Stimulated activated CD8-positive, alpha-beta memory T cell treated with anti-CD3 and anti-CD28 coated beads, Interleukin-4, amount 100 ng/mL, for 4 hours (primary cell): ENCODE data around the gene ZSCAN20.

Source experiments
- DNase-seq, 2 donors: peaks; one replicate each; pipeline ENCODE4 v3.0.0-alpha.2; 2020; ENCODE audit warnings: low read depth in 2 of 2, low spot score in 1 of 2

Gene ZSCAN20

GRCh38 chr1:33472269-33472980 lies at the start of gene ZSCAN20:
ZSCAN20 (plus strand) TSS chr1:33472645; CDS start chr1:33479289, 6,644 bp downstream.
- DNase-seq: peak; percentile 69 to 80

- DNase-seq: no peak
Measured at GRCh38 chr1:33424205-33424604, 48.2 kb upstream of the ZSCAN20 start.

- DNase-seq: no peak
Measured at GRCh38 chr1:33424610-33425009, 47.8 kb upstream of the ZSCAN20 start.

GRCh38 chr1:33425900-33426299 lies 46.5 kb upstream of the ZSCAN20 start:
- DNase-seq: no peak

GRCh38 chr1:33426916-33427315 lies 45.5 kb upstream of the ZSCAN20 start:
- no peak for DNase-seq

- DNase-seq: no peak
Measured at GRCh38 chr1:33428661-33429060, 43.8 kb upstream of the ZSCAN20 start.

GRCh38 chr1:33429332-33429731 lies 43.1 kb upstream of the ZSCAN20 start:
- DNase-seq: no peak

GRCh38 chr1:33429856-33430691 lies 42.4 kb upstream of the ZSCAN20 start:
- no peak for DNase-seq

GRCh38 chr1:33430692-33431593 lies 41.5 kb upstream of the ZSCAN20 start, which contains the start of gene PHC2:
PHC2 (minus strand) TSS chr1:33431095; CDS start chr1:33375539, 55,556 bp downstream.
- peak; percentile 79 to 89 for DNase-seq

- DNase-seq: no peak
Measured at GRCh38 chr1:33433509-33434362, 38.7 kb upstream of the ZSCAN20 start.

- DNase-seq: no peak
Measured at GRCh38 chr1:33434363-33434750, 38.1 kb upstream of the ZSCAN20 start.

- no peak for DNase-seq
Measured at GRCh38 chr1:33435096-33435820, 37.2 kb upstream of the ZSCAN20 start.

GRCh38 chr1:33436557-33437285 lies 35.7 kb upstream of the ZSCAN20 start:
- DNase-seq: no peak

GRCh38 chr1:33438364-33439160 lies 33.9 kb upstream of the ZSCAN20 start:
- DNase-seq: no peak

GRCh38 chr1:33439662-33440061 lies 32.8 kb upstream of the ZSCAN20 start:
- DNase-seq: no peak

GRCh38 chr1:33441088-33441745 lies 31.2 kb upstream of the ZSCAN20 start:
- DNase-seq: no peak

GRCh38 chr1:33442141-33442540 lies 30.3 kb upstream of the ZSCAN20 start:
- no peak for DNase-seq
